Measurements from ENCODE around the gene NRCAM. TPM values are rescaled to one million over a fixed set of nuclear protein-coding genes. Genes with fewer than 3 reads are reported as not detected.

NRCAM gene
- polyA plus RNA-seq, 3 donors from 2014 or later, result not detected

DNA sequence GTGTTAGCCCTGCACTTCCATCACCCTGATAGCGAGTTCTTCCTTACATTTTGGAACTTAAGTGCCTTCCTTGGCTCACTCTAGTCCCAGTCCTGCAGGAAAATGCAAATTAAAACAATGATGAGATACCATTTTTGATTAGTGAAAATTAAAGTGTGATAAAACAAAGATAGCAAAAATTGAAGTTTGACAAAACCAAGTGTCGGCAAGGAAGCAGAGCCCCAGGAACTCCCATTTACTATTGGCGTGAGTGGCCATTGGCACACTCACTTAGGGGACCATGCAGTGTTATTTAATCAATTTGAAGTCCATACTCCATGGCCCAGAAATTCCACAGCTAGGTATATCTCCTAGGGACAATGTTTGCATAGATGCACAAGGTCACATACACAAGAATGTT, 354.5 kb downstream of the NRCAM start:
- Mint-ChIP-seq H3K9me3 (no peaks in the 10 kb centered on the region), H3K27me3 (ENCODE audit: low read depth in 3 of 3) (peaks cover 0 to 4% (median 0%) of the 10 kb centered on the region in 3 donors), H3K4me3 (no peak overlapping the region), H3K4me1 (no peaks in the 10 kb centered on the region), H3K27ac (no peak overlapping the region), H3K36me3 (no peaks in the 10 kb centered on the region)
- no peak for DNase-seq

DNA sequence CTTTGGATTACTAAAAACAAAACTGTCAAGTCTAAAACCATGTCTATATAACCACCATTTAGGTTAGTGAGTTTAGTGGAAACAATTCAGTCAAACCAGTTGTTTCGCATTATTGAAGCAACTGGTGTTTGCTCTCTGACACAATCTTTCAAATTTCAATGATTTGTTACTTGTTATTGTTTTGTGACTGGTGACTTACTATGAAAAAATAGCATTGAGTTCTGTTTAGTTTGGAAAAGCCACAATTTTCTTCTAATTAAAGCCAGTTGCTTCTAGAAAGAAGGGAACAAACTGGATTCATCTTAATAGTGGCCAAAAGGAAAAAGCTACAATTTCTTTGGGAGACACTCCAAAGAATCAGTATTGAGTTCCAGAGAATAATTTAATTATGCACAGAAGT, 356.5 kb downstream of the NRCAM start:
- H3K4me3 Mint-ChIP-seq, result no peak overlapping the region
- H3K9me3 Mint-ChIP-seq, result no peaks in the 10 kb centered on the region
- H3K27me3 Mint-ChIP-seq (ENCODE audit: low read depth in 3 of 3), result peaks cover 0 to 4% (median 0%) of the 10 kb centered on the region in 3 donors
- no peaks in the 10 kb centered on the region for H3K4me1 Mint-ChIP-seq
- H3K36me3 Mint-ChIP-seq, result no peaks in the 10 kb centered on the region
- DNase-seq, result no peak
- H3K27ac Mint-ChIP-seq, result no peak overlapping the region

DNA sequence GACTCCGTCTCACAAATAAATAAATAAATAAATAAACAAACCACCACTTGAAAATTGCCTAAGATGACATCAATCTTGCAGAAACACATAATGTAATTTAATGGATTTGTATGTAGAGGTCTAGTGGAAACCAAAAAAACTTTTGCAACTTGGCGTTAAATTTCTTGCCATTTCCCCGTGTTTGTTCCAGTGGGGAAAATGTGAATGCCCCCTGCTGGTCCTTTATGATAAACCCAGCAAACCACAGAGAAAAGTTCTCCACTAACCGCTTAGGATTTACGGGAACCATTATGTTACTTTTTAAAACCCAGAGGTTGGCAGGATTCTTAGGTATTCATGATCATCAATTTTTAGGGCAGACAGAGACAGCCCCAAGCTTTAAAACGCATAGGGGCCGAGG, 358.5 kb downstream of the NRCAM start:
- DNase-seq, result no peak
- Mint-ChIP-seq H3K9me3 (no peaks in the 10 kb centered on the region), H3K36me3 (no peaks in the 10 kb centered on the region), H3K27ac (no peak overlapping the region), H3K4me3 (no peak overlapping the region), H3K27me3 (ENCODE audit: low read depth in 3 of 3) (peaks cover 0 to 4% (median 0%) of the 10 kb centered on the region in 3 donors), H3K4me1 (no peaks in the 10 kb centered on the region)

Other genes with a start within 250 kb of the NRCAM start
- 10 to 100 TPM; 16.8 to 35.4 (median 31.7) TPM for gene PNPLA8, start 69.7 kb upstream of the NRCAM start, polyA plus RNA-seq
- gene THAP5, start 113.3 kb upstream of the NRCAM start, polyA plus RNA-seq, result 10 to 100 TPM in 2 of 3 donors, 1 to 10 TPM in 1; 5.5 to 21.3 (median 13.2) TPM
- 10 to 100 TPM; 40.7 to 71.3 (median 51.5) TPM for gene DNAJB9, start 113.4 kb upstream of the NRCAM start, polyA plus RNA-seq